HG03520 (cell line): ENCODE measurements around the gene SMC5.
"Not testable (repeated sequence)": the region's sequence is repeated elsewhere in the genome, so short reads cannot be mapped to it uniquely, and the experiment has no call there.

Source experiments
- ATAC-seq: cut with Tn5 transposase; IDR thresholded peaks from one replicate; pipeline ENCODE4 v1.9.1; 2021; ENCODE audit warnings: mild to moderate bottlenecking, moderate library complexity; ENCODE audit not compliant: unreplicated experiment

The SMC5 gene

DNA sequence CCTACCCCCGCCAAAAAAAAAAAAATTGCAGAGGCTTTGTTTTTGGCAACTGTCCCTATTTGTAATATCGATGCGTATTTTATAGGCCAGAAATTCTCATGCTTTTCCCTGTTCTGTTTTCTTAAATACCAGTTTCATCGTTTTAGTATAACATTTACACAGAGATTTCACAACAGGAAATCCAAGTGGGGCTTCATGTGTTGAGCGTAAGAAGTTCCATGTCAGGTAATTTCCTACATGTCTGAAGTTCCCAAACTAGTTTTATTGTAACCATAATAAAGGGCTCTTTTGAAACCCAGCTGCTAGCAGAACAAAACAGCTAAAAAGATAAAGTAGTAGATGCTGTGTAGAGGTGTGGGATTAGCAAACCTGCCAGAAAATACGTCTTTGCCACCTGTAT is 4.2 kb downstream of the SMC5 start:
- no peak for ATAC-seq

DNA sequence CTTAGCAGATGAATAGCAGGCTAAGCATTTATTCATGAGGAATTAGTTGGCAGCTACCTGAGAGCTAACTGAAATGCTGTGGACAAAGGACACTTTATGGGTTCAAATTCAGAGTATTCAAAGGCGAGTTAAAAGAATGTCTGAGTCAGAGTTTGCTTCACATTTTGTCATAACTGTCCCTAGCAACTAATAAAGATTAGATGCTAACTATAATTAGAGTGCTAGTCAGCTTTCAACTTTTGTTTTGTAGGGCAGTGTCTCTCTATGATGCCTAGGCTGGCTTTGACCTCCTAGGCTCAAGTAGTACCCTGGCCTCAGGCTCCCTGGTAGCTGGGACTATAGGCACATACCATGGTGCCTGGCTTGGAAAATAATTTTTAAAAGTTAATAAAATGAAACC is 4.6 kb downstream of the SMC5 start:
- no peak for ATAC-seq

DNA sequence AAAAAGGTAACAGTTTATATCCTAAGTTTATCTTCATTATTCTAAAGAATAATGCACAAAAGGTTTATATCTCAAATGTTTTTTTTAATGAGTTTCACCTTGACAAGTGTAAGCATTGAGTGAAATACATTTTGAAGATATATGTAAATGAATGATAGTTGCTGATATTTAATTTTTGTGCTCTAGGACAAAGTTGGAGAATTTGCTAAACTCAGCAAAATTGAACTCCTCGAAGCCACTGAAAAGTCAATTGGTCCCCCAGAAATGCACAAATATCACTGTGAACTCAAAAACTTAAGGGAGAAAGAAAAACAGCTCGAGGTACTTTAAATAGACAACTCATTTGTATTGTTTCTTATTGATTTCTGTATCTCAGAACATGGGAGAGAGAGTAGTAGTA is 19.5 kb downstream of the SMC5 start:
- ATAC-seq, result no peak

DNA sequence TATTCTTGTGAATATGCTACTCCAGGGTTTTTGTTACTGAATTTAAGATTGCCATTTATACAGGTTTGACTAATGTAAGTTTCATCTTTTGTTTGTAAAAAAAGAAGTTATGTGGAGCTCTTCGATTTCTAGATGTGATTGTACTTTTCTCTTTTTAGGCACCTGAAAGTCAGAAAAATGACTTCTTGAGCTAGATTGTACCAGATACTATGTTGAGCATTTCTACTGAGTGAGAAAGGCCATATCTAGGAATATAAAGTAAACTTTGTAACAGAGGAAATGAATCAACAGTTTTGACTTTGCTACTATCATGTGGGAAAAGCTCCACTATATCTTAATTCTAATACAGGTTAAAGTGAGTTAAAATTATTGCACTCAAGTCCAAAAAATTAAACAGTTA is 25.1 kb downstream of the SMC5 start:
- no peak for ATAC-seq

DNA sequence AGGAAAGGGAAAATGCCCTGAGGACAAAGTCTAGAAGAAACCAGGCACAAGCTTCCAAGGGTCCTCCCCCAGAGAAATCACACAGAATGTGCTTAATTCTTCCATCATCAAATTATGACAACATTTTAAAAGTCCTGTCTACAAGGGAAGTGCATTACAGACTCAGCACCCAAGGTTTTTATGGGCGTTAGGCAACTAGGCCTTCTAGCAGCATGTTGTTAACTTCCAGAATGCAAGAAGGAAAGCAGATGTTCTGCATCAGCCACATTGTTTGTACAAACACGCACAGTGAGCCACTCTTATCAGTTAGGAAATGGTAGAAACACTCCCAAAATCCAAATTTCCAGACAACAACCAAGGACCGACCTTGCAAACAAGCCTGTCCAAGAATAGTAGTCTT is 26.5 kb downstream of the SMC5 start:
- no peak for ATAC-seq

DNA sequence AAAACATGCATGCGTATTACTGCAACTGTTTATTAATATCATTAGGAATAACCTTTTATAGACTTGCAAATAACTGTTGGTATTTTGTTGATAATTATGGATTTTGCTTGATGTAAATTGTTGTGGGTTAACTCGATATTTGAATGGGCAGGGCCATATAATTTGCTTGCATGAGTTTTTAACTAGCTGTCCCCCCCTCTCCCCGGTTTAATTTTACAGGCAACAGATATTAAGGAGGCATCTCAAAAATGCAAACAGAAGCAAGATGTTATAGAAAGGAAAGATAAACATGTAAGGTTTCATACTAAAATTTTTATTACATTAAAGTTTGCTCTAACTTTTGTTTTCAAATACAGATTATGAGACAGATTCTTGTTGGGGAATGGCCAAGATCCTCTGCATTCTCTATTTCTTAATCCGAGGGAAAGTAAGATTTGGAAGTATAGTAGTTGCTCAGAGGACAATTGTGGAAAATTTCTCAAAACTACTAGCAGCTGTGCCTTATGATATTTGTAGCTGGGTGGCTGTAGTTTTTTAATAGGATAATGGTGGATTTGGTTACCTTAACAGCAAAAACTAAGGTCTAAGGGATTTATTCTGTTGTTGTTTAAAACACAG is 27.3 kb downstream of the SMC5 start:
- ATAC-seq, result no peak

DNA sequence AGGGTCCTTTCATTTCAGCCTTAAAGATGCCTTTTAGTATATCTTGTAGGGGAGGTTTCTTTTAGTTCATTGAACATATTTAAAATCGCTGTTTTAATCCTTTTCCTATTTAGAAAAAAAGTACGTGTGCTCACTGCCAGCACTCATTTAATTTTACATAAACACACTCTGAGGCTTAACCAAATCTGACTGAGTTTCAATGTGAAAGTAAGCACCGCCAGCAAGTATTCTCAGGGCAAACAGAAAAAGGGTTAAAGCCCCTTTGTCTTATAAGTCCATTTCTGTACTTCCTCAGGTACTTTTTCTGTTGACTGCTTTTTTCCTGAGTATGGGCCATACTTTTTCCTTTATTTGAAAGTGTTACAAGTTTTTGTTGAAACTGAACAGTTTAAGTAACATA is 31.8 kb downstream of the SMC5 start:
- no peak for ATAC-seq

DNA sequence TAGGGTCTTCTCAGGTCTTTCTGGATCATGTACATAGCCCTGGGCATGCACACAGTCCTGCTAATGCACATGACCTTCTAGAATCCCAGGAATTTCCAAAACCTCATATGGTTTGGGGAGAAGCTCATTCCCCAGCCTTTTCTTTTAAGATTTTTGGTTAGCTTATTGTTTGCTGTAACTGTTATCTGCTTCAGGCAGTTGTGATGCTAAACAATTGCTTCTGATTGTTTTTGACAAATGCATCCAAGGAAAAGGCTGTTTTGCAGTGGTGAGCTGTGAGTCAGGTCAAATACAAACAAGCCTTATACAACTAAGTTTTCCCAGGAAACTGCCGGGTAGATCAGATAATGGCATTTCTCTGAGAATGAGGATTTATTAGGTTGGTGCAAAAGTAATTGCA is 32.7 kb downstream of the SMC5 start:
- no peak for ATAC-seq

DNA sequence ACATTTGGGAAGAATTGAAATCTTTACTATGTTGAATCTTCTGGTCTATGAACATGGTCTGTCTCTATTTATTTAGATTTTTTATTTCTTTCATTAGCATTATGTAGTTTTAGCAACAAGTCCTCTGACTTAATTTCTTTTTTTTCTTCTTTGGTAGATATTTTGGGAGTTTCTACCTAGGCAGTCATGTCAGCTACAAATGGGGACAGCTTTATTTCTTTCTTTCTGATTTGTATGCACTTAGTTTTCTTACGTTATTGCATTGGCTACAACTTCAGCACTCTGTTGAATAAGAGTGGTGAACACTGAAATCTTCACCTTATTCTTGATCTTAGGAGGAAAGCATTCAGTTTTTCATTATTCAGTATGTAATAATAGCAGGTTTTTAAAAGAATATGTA is 33.5 kb downstream of the SMC5 start:
- ATAC-seq, result no peak

DNA sequence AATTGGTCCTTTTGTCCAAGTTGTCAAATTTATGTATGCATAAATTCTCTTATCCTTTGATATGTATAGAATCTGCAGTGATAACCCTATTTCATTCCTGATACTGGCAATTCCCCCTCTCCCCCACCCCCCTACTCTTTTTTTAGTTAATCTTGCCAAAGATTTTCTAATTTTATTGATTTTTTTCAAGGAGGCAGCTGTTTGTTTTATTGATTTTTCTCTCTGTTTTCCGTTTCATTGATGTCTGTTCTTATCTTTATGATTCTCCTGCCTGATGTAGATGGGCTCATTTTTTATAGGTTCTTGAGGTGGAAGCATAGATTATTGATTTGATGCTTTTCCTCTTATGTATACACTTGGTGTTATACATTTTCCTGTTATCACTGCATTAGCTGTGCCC is 34.4 kb downstream of the SMC5 start:
- no peak for ATAC-seq

DNA sequence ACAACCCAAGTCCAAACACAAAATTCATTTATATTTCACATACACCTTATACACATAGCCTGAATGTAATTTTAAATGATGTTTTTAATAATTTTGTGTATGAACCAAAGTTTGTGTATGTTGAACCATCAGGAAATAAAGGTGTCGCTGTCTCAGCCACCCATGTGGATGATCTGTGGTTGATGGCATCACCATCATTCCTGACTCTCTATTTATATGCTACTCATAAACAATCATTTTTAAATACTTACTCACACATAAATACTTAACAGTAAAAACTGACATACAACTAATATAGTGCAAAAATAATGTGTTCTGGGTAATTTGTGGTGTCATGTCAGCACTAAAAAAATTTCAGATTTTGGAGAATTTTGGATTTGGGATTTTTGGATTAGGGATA is 38.4 kb downstream of the SMC5 start:
- no peak for ATAC-seq

DNA sequence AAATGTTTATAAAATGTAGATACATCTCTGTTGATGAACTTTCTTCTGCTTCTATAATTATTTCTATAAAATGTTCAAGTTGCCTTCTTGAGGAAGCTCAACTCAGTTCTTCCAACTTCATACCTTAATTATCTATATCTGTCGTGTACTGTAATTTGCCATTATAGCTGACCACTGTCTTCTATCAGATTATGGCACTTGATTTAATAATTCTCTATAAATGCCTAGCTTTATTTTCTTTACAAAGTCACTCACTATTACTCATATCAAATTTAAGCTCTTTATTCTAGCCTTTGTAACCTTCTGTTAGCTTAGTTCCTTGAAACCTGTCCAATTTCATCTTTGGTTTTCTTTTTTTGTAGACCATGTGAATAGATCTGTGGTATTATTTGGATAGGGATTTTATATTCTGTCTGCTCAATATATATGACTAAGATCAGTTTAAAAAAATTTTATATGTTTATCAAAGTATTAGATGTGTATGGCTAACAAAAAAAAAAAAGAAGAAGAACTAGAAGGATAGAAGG is 39.5 kb downstream of the SMC5 start:
- ATAC-seq, result no peak

DNA sequence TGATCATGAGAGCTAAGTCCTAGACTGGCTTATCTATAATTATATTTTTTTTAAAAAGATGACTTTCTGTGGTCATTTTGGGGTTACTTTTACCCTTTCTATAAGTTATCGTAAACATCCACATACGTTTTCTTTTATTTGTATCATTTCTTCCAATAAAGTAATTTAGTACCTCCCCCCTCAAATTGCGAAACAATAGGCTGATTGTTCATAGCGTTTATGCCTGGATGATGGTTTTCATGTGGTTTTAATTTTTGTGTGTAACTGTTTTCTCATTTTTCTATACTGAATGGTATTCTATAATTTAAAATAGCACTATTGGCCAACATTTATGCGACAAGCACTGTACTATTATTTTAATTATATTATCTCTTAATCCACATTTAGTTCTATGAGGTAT is 44.5 kb downstream of the SMC5 start:
- ATAC-seq, result no peak

DNA sequence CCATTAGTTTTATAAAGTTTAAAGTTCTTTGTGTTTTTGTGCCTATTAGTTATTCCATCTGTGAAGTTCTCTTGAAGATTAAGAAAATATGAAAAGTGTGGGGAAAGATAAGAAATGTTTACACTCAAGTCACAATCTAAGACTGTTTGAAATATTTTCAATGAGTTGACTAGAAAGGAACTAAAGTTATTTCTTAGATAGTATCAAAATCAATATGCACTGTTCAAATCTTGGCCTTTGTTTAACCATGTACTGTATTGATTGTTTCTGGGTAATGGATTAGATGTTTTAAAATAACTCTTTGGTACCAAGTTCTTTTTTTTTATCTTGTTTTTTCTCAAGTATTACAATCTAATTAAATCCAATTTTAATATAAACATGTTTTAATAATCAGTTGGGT is 46.0 kb downstream of the SMC5 start:
- ATAC-seq, result no peak

DNA sequence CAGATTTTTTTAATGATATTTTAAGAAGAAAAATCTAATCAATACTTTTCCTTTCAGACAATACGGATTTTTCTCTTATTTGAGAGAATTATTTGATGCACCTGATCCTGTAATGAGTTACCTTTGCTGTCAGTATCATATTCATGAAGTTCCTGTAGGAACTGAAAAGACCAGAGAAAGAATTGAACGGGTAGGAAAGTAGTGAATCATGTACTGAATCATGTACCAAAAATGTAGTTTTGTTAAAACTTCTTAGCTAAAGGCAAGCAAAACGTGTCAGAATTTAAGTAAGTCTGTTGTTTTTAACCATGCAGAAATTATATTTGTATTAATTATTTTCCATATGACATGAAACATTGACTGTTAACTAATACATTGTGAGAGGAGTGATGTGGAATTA is 56.6 kb downstream of the SMC5 start:
- no peak for ATAC-seq

DNA sequence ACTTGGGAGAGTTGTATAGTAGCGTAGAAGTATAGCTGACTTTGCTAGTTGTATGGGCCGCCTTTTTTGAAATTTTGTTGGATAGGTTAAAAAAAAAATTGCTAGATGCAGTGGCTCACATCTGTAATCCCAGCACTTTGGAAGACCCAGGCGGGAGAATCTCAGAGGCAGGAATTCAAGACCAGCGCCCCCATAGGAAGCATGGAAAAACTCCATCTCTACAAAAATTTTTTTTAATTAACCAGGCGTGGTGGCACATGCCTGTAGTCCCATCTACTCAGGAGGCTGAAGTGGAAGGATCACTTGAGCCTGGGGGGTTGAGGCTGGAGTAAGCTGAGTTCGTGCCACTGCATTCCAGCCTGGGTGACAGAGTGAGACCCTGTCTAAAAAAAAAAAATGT is 59.2 kb downstream of the SMC5 start:
- ATAC-seq, result no peak

DNA sequence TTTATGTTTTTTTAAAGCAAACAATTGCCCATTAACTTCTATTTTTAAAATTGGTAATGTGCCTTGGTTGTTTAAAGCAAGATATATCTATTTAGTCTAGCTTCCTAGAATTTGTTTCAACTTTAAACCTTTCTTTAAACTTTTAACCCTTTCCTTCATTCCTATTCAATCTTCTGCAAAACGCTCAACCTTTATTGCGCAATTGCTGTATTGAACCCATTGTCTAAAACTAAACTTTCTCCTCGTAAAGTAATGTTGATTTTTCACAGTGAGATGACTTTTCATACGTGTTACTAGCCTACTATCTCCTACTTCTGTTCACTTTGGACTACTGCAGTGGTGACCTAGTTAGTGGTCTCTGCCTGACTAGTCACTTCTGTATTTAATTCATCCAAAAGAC is 63.3 kb downstream of the SMC5 start:
- ATAC-seq, result no peak

DNA sequence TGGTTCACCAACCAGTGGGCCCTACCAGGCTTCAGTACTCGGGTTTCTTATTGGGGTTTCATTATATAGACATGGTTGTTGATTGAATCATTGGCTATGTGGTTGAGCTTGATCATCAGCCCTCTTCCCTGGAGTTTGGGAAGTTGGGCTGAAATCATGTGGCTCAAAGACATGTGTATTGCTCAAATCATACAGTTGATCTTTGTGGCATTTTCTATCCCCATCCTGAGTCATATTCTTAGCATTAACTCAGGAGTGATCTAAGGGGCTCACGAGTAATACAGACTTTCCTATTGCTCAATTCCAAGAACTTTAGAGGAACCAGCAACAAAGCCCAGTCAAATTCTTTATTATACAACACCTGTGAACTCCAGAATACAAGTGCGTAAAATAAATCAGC is 66.2 kb downstream of the SMC5 start:
- no peak for ATAC-seq

DNA sequence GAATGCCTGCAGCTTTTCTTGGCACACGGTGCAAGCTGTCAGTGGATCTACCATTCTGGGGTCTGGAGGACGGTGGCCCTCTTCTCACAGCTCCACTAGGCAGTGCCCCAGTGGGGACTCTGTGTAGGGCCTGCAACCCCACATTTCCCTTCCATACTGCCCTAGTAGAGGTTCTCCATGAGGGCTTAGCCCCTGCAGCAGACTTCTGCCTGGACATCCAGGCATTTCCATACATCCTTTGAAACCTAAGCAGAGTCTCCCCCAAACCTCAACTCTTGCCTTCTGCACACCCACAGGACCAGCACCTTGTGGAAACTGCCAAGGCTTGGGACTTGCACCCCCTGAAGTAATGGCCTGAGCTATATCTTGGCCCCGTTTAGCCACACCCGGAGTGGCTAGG is 69.8 kb downstream of the SMC5 start:
- not testable (repeated sequence) for ATAC-seq

DNA sequence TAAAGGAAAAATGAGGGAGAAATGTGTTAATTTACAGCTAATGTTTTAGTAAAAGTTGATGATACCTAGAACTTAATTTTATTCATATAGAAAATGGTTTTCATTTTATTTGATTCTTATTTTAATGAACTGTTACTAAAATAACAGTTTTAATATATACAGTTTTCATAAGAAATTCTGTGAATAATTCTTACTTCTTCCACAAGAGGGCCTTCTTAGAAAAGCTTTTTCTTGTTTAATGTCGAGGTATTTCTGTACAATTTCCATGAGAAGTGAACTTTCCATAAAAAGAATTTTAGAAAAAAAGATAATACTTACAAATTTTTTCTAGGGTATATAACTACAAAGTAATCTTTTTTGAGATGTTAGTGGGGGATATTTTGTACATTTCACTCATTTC is 81.8 kb downstream of the SMC5 start:
- no peak for ATAC-seq

DNA sequence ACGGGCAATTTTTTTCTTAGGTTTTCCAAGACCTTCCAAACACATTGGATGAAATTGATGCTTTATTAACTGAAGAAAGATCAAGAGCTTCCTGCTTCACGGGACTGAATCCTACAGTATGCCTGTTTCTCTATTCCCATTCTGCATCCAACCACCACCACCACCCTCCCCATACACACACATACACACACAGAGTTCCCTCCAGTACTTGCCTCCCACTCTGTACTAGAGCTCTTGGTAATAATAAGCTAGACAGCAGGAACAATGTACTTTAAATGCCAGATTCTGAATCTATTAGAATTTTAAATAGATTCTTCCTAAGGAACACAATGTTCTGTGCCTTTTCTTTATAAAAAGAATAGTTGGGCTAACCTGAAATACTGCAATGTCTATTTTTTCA is 88.3 kb downstream of the SMC5 start:
- no peak for ATAC-seq

DNA sequence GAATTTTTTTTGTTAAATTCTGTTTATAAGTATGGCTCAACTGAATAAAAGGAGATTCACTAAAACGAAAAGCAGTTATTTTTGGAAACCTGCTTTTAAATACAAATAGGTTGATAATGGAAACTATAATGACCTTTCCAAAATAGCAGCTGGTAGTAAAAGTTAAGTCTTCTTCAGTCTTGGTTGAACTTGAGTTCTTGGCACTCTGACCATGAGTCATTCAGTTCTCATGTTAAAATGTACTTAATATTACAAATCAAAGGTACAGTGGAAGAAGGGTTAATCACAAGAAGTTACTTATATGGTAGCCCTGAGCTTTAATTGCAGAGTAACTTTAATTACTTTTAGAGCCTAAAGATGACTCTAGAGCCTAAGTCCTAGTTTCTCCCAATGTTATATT is 93.6 kb downstream of the SMC5 start:
- ATAC-seq, result no peak

DNA sequence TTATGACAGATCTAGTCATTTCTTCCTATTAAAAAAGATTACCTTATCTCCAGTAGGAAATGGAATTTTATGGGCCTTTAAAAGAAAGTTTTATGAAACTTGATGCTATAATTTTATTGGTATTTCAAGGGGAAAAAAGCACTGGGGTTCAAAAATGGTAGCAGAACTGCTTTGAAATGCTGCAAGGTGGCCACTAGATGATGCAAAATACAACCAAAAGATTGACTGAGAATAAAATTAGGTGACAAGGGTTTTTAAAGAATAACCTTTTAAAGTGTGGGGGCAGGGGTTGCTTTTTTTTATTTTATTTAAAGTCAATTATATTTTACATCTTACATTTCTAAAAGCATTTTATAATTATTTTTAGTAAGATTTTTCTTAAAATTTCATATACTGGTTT is 94.0 kb downstream of the SMC5 start:
- no peak for ATAC-seq

DNA sequence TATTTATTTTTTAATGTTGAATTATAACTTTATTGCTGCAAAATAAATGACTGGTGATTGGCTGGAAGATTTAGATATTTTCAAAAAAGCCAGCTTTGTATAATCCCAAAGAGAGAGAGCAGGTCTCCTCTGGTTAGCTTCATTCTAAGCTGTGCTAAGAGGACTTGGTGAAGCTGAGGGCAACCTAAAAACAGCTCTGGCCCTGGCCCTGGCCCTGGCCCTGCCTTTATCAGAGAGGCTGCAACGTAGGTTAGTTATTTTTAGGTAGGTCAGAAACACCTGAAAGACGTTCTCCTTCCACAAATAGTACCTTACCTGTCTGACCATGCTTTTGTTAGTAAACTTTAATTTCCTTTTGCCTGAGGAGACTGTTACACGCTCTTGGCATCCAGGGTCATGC is 97.0 kb downstream of the SMC5 start:
- no peak for ATAC-seq
